NCI-H146 treated with DMSO at 0.1 percent for 48 hours (cell line): ENCODE results near the gene NUDT3.
"Not testable (repeated sequence)": the region's sequence is repeated elsewhere in the genome, so short reads cannot be mapped to it uniquely, and the experiment has no call there.

Source experiments
- DNase-seq: peaks from one replicate; lab custom pipeline; 2025; ENCODE audit not compliant: unreplicated experiment; lab: John Stamatoyannopoulos, UW

The NUDT3 gene

DNA sequence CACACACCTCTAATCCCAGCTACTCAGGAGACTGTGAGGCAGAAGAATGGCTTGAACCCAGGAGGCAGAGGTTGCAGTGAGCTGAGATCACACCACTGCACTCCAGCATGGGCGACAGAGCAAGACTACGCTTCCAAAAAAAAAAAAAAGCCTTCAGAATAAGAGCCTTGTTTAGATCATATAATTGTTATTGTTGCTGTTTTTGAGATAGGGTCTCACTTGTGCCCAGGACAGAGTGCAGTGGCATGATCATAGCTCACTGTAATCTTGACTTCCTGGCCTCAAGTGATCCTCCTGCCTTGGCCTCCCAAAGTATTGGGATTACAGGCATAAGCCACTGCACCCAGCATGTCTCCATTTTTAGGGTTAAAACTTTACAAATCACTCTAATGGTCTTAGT lies 68.2 kb downstream of the NUDT3 start:
- DNase-seq, result not testable (repeated sequence)

DNA sequence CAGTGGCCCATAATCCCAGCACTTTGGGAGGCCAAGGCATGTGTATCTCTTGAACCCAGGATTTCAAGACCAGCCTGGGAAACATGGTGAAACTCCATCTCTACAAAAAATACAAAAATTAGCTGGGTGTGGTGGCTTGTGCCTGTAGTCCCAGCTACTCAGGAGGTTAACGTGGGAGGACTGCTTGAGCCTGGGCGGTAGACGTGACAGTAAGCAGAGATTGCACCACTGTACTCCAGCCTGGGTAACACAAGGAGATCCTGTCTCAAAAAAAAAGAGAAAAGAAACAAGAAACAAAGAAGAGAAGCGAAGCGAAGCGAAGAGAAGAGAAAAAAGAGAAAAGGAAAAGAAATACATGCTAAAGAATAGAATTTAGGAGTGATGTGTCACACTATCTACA lies 69.2 kb downstream of the NUDT3 start:
- no peak for DNase-seq

DNA sequence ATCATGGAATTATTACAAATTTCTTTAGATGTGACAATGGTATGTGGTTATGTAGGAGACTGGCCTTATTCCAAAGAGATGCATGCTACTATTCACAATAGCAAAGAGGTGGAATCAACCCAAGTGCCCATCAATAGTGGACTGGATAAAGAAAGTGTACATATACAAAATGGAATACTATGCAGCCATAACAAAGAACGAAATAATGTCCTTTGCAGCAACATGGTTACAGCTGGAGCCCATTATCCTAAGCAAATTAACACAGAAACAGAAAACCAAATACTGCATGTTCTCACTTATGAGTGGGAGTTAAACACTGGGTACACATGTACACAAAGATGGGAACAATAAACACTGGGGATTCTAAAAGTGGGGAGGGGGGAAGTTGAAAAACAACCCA lies 69.7 kb downstream of the NUDT3 start:
- DNase-seq, result no peak

DNA sequence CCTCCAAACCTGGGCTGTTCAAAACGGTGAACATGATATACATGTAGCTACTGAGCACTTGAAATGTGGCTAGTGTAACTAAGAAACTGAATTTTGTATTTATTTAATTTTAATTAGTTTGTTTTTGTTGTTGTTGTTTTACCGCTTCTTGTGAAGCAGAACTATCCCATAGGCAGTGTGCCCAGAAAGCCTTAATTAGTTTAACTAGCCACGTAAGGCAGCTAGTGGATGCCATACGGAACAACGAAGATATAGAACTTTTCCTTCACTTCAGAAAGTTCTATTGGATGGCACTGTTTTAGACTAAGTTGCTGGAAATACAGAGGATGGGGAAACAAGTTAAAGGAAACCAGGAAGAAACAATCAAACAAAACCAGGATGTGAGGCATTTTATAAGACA lies 70.6 kb downstream of the NUDT3 start:
- no peak for DNase-seq

DNA sequence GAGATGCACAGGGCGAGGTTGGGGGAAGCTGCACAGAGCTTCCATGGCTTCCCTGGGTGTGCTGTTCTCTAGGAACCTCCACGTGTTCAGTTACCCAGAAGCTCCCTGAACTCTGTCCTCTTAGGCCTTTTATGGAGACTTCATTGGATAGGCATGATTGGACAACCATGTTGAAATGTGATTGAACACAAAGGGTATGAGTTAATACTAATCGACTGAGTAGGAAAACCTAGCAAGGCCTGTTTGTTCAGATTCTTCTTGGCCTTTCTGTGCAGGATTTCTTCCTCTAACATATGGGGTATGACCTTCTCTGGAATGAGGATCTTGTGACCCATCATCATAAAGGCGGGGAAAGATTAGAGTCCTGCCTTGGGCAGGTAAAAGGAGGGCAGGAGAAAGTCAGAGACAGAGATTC lies 73.0 kb downstream of the NUDT3 start:
- no peak for DNase-seq

DNA sequence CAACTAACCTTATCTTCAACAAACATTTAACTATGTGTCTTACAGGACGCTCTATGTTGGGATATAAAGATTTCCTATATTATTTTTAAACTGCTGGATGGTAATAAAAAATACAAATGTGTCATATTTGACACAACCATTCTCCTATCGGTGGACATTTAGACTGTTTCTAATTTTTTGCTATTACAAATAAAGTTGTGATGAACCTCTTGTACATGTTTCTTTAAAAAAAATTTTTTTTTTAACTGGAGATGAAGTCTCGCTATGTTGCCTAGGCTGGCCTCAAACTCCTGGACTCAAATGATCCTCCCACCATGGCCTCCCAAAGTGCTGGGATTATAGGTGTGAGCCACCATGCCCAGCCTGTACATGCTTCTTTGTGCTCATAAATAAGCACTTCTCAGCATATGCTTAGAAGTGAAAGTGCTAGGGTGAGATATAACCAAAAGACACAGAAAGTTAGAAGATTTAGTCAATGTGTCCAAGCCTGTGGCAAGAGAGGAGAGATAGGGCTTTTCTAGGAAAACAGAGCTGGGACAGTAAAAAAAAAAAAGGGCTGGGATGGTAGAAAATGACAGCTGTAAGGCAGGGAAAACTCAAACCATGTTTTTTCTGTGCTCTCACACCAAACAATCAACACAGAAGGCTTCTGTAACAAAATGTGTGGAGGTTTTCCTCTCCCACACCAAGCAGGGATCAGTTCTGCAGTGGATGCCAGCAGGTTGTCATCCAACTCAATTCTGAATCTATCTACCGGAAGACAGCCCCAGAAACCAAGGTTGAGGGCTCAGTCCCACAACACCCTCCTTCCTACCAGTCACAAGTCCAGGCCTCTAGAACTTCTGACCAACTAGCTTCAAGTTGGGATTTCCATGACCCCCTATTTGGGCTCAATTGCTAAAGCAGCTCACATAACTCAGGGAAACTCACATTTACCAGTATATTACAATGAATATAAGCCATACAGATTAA lies 73.7 kb downstream of the NUDT3 start:
- DNase-seq, result no peak

DNA sequence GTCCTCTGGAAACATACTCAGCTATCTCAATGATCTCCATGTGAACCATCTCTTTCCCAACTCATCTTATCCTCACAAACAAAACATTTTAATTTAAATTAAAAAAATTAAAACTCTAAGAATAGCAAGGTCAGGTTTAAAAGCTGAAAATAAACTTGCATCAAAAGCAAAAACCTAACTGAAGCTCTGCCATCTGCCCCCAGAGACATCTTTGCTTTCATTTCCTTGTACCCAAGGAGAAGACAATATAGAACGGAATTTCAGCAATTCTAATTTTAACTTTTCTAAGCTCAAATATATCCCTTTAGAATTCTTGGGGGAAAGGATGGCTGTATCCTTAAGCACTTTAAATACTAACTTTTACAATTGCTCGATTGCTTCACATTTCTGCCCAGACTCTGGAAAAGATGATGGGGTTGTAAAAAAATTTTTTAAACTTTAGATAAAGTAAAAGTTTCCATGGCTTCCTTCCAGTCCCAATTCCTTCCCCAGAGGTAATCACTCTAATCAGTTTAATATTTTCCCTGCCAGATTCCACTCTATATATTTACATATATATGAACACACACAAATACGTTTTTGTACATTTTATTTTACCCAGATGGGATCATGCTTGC lies 74.5 kb downstream of the NUDT3 start:
- no peak for DNase-seq

DNA sequence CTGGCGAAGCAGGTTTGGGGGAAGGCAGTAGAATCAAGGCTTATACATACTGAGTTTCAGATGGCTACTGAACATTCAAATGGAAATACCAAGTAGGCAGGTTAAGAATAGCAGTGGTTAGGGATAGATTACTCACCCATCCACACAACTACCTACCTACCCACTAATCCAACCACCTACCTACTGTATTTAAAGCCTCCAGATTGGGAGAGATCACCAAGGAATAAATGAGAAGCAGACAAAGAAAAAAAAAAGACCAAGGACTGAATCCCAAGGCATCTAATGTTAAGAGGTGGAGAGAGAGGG lies 75.3 kb downstream of the NUDT3 start:
- DNase-seq, result no peak

DNA sequence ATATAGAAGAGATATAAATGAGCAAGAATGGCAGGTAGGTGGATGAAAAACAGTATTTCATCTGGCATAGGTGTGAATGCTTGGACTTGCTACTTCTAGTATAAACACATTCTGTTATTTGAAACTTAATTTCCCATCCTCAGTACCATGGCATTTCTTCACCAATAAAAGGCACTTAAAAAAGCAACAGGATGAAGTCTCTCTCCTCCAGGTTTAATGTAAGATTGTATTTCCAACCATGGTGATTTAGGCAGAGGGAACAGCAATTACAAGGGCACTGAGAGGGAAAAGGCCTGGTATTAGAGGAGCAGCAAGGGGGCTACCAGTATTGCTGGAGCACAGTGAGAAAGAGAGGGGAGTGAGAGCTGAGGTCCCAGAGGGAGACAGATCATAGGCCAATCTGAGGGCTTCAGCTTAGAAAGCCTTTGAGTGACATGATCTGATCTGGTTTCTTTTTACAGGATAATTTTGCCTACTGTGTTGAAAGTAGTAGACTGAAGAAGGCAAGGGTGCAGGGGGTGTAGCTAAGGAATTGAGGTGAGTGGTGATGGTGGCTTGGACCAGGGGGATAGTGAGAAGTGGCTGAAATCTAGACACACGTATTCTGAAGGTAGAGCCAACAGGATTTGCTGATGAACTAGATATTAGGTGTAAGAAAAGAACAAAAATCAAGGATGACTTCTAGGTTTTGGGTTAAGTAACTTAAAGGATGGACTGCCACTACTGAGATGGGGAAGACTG lies 75.9 kb downstream of the NUDT3 start:
- DNase-seq, result no peak

DNA sequence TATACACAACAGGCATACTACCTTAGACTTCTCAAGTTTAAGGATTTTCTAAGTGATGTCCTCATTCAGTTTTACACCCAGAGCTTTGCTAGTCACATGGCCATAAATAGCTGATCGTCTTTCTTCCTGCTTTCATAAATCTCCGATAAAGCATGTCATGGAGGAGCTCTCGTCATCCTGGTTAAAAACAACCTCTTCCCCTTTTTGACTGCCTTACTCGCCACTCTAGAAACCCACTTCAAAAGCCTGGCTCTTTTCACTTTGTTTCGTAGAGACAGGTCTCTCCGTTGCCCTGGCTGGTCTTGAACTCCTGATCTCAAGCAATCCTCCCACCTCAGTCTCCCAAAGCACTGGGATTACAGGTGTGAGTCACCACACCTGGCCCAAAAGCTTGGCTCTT lies 76.7 kb downstream of the NUDT3 start:
- DNase-seq, result no peak

DNA sequence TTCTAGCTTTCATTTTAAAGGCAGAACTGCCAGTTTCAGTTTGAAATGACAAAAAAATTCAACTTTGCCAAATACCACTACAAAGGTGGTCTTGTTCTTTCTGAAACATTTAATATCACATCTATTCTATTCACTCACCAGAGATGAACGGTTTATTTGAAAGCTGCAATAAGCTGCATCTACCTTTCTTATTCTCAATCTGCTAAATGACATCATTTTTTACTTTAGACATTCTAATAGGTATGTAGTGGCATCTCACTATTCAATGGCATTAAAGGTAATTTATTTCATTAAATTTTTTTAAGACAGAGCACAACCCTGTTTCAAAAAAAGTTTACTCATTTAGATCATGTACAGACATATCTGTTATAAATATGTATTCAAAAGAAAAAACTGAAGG lies 77.2 kb downstream of the NUDT3 start:
- no peak for DNase-seq

DNA sequence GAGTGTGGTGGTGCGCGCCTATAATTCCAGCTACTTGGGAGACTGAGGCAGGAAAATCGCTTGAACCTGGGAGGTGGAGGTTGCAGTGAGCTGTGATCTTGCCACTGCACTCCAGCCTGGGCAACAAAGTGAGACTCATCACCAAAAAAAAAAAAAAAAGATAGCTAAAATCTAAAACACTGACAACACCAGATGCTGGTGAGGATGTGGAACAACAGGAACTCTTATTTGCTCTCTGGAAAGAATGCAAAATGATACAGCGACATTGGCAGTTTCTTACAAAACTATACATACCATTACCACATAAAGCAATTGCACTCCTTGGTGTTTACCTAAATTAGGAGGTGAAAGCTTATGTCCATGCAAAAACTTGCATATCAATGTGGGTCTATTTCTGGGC lies 80.2 kb downstream of the NUDT3 start:
- DNase-seq, result no peak

DNA sequence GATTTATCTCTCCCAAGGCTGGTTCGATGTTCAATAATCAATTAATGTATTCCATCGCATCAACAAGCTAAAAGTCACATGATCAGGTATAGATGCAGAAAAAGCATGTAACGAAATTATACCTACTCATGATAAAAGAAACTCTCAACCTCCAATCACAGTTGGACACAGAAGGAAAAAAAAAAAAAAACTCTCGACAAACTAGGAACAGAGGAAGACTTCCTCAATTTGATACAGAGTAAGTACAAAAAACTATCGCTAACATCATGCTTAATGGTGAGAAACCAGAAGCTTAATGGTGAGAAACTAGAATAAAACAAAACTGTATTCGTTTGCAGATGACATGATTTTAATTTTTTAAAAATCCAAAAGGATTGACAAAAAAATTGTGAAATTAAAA lies 81.7 kb downstream of the NUDT3 start:
- no peak for DNase-seq

DNA sequence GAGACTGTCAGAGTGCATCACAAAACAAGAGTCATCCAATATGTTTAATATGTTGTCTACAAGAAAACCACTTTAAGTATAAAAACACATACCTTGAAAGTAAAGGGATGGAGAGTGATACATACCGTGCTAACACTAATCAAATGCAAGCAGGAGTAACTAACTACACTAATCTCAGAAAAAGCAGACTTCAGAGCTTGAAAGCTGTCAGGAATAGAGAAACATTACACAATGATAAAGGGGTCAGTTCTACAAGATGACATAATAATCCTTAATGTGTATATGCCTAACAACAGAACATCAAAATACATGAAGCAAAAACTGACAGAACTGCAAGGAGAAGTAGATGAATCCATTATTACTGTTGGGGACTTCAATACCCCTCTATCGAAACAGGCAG lies 84.0 kb downstream of the NUDT3 start:
- DNase-seq, result no peak

DNA sequence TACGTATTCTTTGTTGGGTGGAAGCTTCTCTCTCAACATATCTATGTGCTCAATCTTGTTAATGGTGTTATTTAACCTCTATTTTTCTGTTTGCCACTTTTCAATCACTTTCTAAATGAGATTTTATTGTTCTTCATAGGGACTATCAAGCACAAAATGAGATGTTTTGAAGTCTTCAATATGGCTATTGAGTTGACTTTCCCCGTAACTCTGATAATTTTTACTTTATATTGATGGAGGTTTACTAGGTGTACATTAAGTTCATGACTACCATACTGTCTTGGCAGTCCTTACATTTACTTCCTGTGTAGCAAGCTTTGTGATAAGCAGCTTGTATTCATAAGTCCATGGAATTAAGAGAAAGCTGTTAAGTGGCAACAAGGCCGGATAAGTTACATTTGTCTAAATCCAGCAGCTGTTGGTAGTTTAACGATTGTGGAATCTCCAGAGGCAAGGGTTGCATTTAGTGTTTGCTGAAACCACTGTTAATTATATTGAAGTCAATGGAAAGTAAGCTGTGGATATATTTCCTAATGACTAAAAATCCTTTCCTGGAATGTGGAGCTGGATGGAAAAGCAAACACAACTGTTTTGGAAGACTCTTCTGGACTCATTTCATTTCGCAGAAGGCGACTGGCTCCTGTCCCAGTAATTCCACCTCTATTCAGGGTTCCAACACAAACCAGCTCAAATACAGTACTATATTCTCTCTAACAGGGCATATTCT lies 86.3 kb downstream of the NUDT3 start:
- DNase-seq, result no peak

DNA sequence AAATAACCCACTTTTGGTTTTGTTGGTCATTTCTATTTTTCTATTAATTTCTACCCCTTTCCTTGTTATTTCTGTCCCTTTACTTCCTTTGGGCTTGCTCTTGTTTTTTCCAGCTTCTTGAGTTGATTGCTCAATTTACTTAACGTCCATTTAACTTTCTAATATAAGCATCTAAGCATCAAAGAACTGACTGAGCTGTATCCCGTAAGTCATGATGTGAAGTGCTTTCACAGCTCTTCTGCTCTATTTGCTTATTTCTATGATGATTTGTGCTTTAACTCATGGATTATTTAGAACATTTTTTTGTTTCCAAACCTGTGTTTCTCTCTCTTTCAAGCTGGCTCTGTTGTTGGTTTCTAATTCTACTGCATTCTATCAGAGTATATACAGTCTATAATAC lies 87.0 kb downstream of the NUDT3 start:
- no peak for DNase-seq

DNA sequence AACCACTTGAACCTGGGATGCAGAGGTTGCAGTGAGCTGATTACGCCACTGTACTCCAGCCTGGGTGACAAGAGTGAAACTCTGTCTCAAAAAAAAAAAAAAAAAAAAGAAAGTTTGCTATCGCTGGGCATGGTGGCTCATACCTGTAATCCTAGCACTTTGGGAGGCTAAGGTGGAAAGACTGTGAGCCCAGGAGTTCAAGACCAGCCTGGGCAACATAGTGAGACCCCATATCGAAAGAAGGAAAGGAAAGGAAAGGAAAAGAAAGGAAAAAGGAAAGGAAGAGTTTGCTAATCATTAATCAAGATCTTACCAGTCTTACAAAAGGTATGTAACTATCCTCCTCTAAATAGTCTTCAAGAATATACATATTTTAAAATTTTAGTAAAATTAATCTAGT lies 88.3 kb downstream of the NUDT3 start:
- no peak for DNase-seq

DNA sequence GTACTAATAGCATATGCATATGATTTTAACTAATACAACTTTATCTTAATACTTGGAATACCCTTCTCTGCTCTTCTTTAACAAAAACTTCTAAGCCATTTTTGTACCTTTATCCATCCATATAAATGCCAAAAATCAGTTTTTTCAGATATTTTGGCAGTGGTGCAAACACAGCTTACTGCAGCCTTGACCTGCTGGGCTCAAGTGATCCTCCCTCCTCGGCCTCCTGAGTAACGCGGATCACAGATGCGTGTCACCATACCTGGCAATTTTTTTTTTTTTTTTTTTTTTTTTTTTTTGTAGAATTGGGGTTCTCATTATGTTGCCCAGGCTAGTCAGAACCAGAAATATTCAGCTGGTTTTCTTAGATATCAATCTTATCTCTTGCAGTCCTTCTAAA lies 89.5 kb downstream of the NUDT3 start:
- no peak for DNase-seq

DNA sequence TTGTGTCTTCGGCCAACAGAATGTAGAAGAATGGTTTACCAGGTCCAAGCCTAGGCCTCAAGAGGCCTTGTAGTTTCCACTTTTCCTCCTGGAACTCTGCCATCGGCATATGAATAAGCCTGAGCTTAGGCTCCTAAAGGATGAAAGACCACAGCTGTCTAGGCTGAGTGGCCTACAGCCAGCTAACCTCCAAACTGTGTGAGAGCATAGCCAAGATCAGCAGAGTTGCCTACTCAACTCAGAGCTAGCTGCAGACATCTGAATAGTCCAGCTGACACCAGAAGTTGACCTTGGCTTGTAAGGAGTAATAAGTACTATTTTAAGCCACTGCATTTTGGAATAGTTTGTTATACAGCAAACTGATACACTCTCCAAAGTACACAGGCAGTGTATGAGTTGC lies 91.1 kb downstream of the NUDT3 start:
- DNase-seq, result no peak

DNA sequence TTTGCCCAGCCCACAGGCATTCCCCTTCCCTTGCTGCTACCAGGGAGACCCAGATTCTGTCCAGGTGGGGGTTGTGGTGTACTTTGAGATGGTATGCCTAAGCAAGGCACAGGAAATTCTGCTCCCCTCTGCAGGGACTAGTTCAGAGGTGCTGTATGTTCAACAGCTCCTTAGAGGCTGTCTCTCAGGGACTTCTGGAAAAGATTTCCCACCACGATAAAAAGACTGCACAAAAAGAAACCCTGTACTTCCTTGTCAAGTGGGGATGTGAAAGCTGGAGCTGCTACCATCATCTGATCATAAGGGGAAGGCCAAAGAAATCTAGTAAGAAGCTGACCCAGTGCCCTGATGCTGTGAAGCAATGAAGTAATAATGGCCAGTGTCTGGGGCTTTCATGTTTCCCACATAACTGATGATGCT lies 92.1 kb downstream of the NUDT3 start:
- DNase-seq, result no peak

DNA sequence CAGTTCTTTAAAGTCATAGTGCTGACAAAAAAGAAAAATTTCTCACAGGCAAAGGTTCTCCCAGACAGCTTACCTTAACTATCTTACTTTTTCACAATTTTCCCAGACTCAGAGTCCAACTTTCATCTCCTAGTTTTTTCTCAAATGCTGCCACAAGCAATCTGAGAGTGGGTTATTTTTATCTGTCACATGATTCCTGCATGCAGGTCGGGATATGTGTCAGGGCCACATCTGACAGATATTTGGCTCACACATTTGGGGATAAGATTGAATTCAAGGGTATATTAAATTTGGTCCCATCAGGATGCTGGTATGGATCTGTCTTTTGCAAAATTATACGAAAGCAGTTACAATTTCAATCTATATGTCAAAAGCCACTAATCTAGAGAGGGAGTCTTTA lies 93.5 kb downstream of the NUDT3 start:
- no peak for DNase-seq
